GM12801 (cell line): ENCODE measurements around the gene APOBEC3B.

Source experiments
- TF ChIP-seq, protein P1 (sequence below): IDR thresholded peaks from one replicate; pipeline ENCODE4 v1.5.1; 2011; ENCODE audit warnings: control low read depth; ENCODE audit not compliant: insufficient read length; ENCODE audit errors: extremely low read depth

Gene APOBEC3B

DNA sequence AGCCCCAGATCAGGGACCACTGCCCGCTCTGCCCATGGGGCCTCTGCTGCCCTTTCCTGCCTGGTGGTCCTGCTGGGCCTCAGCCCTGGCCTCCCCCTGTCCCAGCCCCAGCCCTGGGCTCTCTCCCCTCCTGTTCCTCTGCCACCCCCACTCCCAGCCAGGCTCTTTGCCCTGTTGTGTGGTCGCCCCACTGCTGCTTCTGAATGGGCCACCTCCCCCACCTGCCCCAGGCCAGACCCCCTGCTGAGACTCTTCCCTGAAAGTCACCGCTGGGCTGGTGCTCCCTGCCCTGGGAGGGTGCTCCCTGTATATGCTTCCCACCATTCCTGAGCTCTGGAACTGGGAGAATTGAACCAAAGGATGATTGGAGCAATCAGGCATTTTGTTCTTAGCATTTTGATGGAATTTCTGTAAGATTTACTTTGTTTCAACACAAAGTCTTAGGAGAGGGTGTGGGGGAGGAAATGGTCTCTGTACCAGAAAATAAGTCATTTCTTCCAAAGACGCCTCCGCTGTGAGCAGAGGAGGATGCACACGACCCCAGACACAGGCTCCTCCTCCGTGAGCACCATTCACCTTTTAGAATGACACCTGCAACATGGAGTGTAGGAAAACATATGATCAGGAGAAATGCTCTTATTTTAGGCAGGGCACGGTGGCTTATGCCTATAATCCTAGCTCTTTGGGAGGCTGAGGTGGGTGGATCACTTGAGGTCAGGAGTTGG is 5.2 kb downstream of the APOBEC3B start:
- TF ChIP-seq, protein P1, sequence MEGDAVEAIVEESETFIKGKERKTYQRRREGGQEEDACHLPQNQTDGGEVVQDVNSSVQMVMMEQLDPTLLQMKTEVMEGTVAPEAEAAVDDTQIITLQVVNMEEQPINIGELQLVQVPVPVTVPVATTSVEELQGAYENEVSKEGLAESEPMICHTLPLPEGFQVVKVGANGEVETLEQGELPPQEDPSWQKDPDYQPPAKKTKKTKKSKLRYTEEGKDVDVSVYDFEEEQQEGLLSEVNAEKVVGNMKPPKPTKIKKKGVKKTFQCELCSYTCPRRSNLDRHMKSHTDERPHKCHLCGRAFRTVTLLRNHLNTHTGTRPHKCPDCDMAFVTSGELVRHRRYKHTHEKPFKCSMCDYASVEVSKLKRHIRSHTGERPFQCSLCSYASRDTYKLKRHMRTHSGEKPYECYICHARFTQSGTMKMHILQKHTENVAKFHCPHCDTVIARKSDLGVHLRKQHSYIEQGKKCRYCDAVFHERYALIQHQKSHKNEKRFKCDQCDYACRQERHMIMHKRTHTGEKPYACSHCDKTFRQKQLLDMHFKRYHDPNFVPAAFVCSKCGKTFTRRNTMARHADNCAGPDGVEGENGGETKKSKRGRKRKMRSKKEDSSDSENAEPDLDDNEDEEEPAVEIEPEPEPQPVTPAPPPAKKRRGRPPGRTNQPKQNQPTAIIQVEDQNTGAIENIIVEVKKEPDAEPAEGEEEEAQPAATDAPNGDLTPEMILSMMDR = no peak

DNA sequence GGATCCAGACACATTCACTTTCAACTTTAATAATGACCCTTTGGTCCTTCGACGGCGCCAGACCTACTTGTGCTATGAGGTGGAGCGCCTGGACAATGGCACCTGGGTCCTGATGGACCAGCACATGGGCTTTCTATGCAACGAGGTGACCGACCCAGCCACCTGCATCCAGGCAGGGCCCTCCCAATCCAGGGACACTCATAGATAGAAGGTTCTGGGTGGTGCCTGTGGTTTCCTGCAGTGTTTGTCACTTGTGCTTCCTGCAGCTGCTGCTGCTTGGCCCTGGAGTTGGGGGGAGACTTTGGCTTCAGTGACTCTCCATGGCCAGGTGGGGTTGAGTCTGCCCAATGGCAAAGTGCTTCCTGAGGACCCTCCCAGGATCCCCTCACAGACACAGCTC is 7.3 kb downstream of the APOBEC3B start:
- TF ChIP-seq, protein P1 = no peak

DNA sequence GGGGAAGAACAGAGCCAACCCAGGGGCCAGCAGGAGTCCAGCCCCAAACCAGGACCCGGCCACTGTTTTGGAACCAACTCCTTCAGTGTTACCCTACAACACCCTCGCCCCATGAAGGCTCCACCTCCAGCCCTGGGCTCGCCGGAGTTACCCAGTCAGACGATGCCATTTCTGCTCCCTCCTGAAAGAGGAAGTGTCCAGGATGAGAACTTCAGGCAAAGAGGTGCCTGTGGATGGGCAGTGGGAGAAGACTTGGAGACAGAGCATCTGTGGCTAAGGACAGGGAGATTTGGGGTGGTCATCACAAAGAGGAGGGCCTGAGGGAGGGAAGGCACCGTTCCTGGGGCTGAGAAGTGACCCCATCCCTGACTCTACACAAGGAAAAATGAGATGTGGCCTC is 14.0 kb downstream of the APOBEC3B start:
- TF ChIP-seq, protein P1 = no peak

DNA sequence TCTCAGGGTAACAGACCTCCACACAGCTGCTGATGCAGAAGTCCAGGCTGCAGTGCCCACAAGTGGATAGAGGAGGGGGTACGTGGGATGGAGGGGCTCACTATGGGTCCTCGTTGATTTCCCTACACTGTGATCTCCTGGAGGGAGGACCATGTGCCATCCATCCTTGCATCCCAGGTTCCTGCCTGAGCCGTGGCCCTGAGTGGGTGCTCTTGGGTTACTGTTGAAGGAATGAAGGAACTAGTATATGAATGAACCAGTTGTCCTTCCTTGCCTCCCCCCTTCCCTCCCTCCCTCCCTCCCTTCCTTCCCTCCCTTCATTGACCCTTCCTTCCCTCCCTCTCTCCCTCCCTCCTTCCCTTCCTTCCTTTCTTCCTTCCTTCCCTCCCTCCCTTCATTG is 15.4 kb downstream of the APOBEC3B start:
- TF ChIP-seq, protein P1 = no peak

DNA sequence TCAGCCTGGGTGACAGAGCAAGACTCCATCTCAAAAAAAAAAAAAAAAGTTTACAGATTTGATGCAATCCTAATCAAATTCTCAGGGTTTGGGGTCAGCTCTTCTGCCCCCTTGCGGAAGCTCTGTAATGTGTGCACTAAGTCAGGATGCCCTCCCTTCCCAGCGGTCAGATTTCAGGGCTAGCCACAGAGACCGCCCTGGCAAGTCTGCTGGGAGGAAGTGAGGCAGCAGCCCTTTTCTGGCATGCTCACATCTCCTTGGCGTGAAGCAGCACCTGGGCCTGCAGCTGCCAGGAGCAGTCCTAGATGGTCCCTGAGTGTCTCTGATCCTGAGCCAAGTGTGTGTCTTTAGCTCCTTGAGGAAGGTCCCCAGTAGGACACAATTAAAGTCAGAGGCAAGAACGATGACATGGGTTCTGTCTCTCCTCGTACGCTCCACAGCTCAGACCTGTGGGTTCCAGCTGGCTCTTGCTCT is 21.1 kb downstream of the APOBEC3B start:
- TF ChIP-seq, protein P1 = no peak

DNA sequence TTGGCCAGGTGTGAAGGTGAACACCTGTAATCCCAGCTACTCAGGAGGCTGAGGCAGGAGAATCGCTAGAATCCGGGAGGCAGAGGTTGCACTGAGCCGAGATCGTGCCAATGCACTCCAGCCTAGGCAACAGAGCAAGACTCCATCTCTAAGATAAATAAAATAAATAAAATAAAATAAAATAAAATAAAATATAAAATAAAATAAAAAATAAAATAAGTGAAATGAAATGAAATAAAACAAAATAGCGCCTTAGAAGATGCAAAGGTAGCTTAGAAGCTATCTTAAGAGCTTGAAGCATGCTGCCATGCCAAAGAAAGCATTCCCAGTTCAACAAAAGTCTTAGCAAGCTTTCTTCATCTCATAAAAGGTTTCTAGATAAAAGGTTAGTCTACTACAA is 25.0 kb downstream of the APOBEC3B start:
- TF ChIP-seq, protein P1 = no peak

DNA sequence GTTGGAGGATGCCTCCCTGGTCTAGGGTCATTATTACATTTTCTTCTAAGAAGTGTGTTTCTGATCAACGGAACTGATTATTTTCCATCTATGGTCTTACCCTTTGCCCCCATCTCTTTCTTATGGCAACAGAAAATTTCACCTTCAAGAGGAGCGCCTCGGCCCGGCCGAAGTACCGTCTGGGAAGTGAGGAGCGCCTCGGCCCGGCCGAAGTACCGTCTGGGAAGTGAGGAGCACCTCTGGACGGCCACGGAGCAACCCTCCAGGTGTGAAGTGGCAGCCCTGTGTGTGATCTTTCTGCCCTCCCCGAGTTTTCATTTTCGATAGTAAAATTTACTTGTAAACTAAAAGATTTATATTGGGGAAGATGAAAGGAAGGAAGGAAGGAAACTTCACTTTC is 28.8 kb downstream of the APOBEC3B start:
- TF ChIP-seq, protein P1 = no peak
